Memory B cell (primary cell): Measurements from ENCODE around the gene RIPK4.

Experiments used
- ATAC-seq: fragments of 150-1000 bp; cut with Tn5 transposase; 2 replicates; pipeline ENCODE4 v1.10.0; 2021; ENCODE audit warnings: low read depth, mild to moderate bottlenecking, moderate library complexity
- DNase-seq, 2 donors: peaks; one replicate each; pipeline ENCODE4 v3.0.0; 2022; ENCODE audit warnings: low spot score in 2 of 2
- H3K27ac Mint-ChIP-seq: one replicate; pipeline ENCODE4 v1.8.0; 2022; ENCODE audit warnings: mild to moderate bottlenecking, moderate library complexity, mixed read lengths
- H3K27me3 Mint-ChIP-seq: one replicate; pipeline ENCODE4 v1.8.0; 2022; ENCODE audit warnings: mixed read lengths
- H3K36me3 Mint-ChIP-seq: one replicate; pipeline ENCODE4 v1.8.0; 2022; ENCODE audit warnings: mild to moderate bottlenecking, mixed read lengths
- H3K4me1 Mint-ChIP-seq: one replicate; pipeline ENCODE4 v1.8.0; 2022; ENCODE audit warnings: mixed read lengths
- H3K4me3 Mint-ChIP-seq: one replicate; pipeline ENCODE4 v1.8.0; 2022; ENCODE audit warnings: mild to moderate bottlenecking, moderate library complexity, mixed read lengths
- H3K9me3 Mint-ChIP-seq: one replicate; pipeline ENCODE4 v1.8.0; 2022; ENCODE audit warnings: mixed read lengths

RIPK4 gene

DNA sequence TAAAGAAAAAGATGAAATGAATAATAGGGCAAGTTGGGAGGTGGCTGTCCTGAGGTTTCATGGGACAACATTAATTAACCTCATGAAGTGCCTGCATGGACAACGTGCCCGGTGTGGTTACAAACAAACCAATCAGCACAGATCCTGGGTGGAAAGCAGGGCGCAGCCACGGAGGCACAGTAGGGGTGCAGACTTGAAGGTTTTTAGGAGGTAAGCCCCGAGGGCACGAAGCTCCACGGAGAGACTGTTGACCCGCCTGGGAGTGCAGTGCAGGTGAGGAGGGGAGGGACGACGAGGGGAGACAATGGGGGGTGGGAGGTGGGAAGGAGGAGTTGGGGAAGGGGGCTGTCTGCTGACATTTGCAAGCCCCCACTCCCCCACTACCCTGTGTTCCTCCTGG, 2.3 kb upstream of the RIPK4 start:
- no peak overlapping the region for H3K27ac Mint-ChIP-seq
- H3K4me1 Mint-ChIP-seq = peaks cover 17% of the 10 kb centered on the region
- H3K9me3 Mint-ChIP-seq = peaks cover 2% of the 10 kb centered on the region
- DNase-seq = no peak
- peaks cover 44% of the 10 kb centered on the region for H3K27me3 Mint-ChIP-seq
- H3K36me3 Mint-ChIP-seq = peaks cover 4% of the 10 kb centered on the region
- H3K4me3 Mint-ChIP-seq = peak overlapping the region; percentile 31
- no peak for ATAC-seq

DNA sequence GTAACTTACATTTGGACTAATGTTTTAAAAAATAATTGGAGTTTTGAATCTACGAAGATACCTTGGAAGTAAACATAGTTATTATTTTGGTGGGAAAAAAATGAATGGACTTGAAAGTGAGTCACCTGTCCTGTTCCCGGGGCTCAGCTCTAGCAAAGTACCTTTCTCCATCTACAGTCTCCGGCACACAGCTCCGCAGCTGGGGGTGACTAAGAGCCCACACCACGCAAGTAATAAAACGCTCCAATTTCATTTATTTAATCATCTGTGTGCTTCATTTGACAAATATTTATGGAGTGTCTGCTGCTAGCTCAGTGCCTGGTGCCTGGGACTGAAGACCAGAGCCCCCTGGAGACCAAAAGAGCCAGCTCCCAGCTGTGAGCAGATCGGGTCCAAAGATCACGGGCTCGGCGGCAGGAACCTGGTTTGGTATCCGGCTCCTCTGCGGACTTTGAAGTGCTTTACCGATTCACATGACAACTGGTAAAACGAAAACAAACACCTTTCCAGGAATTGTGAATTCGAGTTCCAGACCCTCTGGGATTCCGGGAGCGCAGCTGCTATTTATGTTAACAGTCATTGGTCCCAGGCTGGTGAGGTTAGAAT, 1.7 kb upstream of the RIPK4 start:
- peak; percentile 31 for ATAC-seq
- no peak overlapping the region for H3K27ac Mint-ChIP-seq
- peaks cover 4% of the 10 kb centered on the region for H3K36me3 Mint-ChIP-seq
- peak overlapping the region; percentile 31 for H3K4me3 Mint-ChIP-seq
- peaks cover 17% of the 10 kb centered on the region for H3K4me1 Mint-ChIP-seq
- peaks cover 2% of the 10 kb centered on the region for H3K9me3 Mint-ChIP-seq
- peaks cover 44% of the 10 kb centered on the region for H3K27me3 Mint-ChIP-seq
- DNase-seq = no peak

DNA sequence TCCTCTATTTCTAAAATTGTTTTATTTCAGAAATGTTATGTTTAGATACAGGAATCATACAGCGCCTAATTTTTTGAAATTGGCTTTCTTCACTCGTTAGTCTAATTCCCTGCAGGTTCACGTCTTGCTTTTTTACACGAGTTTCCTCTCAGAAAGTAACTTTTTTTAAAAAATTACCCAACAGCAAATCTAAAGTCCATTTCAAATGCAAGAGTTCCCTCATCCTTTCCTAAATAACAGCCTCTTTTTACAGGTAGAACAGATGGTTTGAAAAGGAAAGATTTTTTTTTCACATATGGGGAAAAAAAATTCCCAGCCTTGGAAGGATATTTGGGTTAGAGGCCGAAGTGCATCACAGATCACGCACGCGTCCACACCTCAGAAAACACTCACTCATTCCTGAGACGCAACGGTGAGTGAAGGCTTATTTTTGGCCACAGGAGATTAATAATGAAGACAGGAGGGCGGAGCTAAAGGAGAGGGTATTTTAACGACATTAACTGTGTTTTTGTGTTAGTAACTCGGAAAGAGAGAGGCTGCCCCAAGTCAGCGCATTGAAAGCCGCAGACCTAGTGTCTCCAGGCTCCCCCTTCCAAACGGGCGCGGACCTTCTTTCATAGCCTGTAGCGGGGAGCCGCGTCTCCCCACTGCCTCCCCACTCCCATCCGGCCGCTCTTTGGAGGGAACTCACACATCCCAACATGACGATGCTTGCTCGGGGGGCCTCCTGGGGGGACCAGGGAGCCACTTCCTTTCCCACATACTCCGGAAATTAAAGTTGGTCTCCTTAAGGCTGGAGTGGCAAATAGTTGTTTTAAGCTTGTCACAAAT, 969 bp upstream of the RIPK4 start:
- H3K4me1 Mint-ChIP-seq = peaks cover 17% of the 10 kb centered on the region
- H3K36me3 Mint-ChIP-seq = peaks cover 4% of the 10 kb centered on the region
- peaks cover 46% of the 10 kb centered on the region for H3K27me3 Mint-ChIP-seq
- ATAC-seq (no peak), DNase-seq (no peak)
- peak overlapping the region; percentile 55 for H3K4me3 Mint-ChIP-seq
- H3K9me3 Mint-ChIP-seq = peaks cover 2% of the 10 kb centered on the region
- peak overlapping the region; percentile 61 for H3K27ac Mint-ChIP-seq

DNA sequence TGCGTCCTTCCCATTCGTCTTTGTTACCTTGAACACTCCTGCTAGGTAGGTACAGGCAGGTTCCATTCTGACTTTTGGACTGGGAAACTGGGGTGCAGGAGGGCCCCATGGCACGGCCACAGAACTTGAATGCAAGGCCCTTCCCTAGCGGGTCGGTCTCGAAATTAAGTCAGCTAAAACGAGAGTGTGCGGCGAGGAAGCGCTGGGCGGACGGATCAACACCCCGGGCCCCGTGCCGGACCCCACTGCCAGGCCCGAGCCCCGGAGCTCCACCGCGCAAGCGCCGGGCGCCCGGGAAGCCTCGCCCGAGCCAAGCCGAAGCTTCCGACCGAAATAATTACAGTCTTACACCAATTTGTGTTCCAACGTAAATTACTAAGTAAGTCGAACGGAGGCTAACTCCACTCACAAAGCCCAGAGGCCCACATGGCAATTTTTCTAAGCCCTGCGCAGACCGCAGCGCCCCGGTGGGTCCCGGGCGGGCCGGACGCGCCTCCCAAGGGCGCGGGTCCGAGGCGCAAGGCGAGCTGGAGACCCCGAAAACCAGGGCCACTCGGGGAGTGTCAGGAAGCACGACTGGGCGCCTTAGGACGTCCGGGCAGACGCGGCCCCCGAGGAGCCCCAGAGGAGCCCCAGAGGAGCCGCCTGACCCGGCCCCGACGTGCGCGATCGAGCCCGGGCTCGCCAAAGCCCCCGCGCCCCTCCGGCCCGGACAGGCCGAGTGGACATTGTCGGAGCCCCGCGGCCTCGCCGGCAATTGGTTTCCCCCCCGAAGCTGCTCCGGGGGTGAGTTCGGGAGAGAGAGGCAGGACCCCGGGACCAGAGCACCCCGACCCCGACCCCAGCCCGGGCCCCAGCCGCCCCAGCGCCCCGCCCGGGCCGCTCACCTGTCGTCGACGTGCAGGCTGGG, 624 bp downstream of the RIPK4 start:
- peaks cover 42% of the 10 kb centered on the region for H3K27me3 Mint-ChIP-seq
- H3K4me1 Mint-ChIP-seq = peaks cover 19% of the 10 kb centered on the region
- H3K27ac Mint-ChIP-seq = no peak overlapping the region
- no peak overlapping the region for H3K4me3 Mint-ChIP-seq
- H3K36me3 Mint-ChIP-seq = peaks cover 4% of the 10 kb centered on the region
- DNase-seq (no peak), ATAC-seq (no peak)
- peaks cover 2% of the 10 kb centered on the region for H3K9me3 Mint-ChIP-seq

DNA sequence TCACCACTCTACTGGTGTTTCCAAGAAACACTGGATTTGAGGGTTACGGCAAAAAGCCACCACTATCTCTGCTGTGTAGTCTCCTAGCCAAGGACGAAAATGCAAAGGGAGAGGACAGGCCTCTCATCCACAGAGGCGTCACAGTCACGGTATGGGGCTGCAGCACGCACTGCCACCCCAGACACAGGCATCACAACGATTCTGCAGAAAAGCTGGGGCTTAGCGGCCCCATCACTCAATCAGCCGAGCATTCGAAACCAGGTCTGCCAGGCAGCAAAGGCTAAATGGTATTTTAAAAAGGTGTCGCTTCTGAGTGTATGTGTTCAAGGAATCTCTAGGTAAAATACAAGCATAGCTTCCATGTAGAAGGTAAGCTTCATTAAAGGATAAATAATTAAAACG, 1.4 kb downstream of the RIPK4 start:
- H3K27me3 Mint-ChIP-seq = peaks cover 47% of the 10 kb centered on the region
- H3K36me3 Mint-ChIP-seq = peaks cover 4% of the 10 kb centered on the region
- DNase-seq (no peak), ATAC-seq (no peak)
- H3K4me1 Mint-ChIP-seq = peaks cover 23% of the 10 kb centered on the region
- peaks cover 2% of the 10 kb centered on the region for H3K9me3 Mint-ChIP-seq
- no peak overlapping the region for H3K4me3 Mint-ChIP-seq
- H3K27ac Mint-ChIP-seq = no peak overlapping the region

DNA sequence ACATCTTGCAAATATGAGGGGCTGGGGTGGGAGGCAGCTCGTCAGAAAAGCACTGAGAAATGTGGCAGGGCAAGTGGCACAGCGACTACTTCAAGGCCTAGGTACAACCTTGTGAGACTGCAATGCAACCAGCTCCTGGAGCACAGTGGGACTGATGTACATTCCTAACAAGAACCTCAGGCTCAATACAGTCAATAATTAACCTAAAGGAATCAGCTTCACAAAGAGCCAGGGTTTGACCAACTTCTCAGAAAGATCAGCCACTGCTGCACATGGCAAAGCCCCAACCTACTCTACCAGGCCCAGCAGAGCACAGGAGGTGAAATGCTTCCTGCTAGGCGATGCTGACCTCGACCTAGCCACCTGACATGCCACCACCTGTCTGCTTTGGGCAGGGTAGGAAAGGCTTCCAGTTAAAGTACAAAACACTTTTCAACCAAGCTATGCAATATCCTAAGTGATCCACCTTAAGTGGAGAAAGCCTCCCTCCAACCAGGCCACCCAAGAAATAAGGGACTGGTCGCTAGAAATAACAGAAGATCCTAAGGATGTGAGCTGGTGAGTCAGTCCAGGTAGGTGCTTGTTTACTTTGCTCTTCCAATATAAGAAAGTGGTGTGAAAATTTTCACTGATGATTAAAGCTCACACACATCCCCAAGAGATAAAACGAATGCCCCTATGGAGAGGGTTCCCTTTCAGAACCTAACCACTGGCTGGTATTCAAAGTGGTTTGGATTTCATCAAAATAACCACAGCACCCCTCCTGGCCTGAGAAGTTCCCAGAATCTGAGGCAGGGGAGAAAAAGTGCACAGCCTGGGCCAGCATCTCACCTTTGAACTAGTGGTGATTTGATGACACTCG, 2.1 kb downstream of the RIPK4 start:
- no peak for DNase-seq
- Mint-ChIP-seq H3K27me3 (peaks cover 48% of the 10 kb centered on the region), H3K36me3 (peaks cover 4% of the 10 kb centered on the region), H3K27ac (no peak overlapping the region), H3K9me3 (peaks cover 2% of the 10 kb centered on the region), H3K4me3 (no peak overlapping the region), H3K4me1 (peaks cover 23% of the 10 kb centered on the region)
- ATAC-seq = no peak

DNA sequence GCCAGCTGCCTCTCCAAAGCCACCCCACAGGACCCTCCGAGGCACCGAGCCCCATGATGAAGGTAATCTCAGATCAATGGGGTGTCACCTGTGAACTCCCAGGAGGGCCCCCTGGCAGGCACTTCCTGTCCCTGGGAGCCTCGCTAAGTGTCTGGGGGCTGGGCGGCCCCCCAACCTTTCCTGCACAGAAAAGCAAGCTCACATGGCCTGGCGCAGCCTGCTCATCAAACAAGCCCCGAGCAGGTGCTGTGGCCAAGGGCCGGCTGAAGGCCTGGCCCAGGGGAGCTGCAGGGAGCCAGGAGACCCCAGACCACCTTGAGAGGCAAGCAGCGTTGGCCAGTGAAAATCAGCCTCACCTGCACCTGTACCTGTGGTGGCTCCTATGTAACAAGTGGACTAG, 2.9 kb downstream of the RIPK4 start:
- Mint-ChIP-seq H3K36me3 (peaks cover 4% of the 10 kb centered on the region), H3K27me3 (peaks cover 47% of the 10 kb centered on the region), H3K27ac (no peak overlapping the region), H3K4me1 (peaks cover 15% of the 10 kb centered on the region), H3K4me3 (no peak overlapping the region), H3K9me3 (peaks cover 2% of the 10 kb centered on the region)
- DNase-seq = no peak
- ATAC-seq = no peak

DNA sequence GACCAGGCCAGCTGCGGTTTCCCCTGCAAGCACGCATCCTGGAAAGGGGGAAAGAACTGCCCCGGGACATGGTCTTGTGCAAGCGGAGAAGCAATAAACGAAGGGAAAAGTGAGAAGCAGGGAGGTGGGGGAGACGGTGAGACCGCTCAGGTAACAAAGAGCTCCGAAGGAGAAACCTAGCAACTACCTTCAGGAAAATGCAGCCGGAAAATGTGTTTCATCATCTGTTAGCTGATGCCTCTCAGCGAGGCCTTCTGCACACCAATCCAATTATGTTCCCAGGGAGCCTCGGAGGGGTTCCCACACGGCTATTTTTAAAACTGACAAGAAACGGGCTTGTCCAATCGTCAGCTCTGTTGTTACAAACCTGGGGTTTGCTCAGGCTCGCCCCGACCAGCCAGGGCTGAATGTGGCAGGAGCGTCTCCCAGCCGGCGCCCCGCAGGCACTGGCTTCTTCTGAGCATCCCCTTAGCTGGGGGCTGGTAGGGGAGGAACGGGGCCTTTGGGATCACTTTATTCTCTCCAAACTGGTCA, 3.4 kb downstream of the RIPK4 start:
- Mint-ChIP-seq H3K4me1 (peaks cover 14% of the 10 kb centered on the region), H3K36me3 (peaks cover 4% of the 10 kb centered on the region), H3K27ac (no peak overlapping the region), H3K27me3 (peaks cover 48% of the 10 kb centered on the region), H3K4me3 (no peak overlapping the region), H3K9me3 (peaks cover 2% of the 10 kb centered on the region)
- ATAC-seq (no peak), DNase-seq (no peak)

DNA sequence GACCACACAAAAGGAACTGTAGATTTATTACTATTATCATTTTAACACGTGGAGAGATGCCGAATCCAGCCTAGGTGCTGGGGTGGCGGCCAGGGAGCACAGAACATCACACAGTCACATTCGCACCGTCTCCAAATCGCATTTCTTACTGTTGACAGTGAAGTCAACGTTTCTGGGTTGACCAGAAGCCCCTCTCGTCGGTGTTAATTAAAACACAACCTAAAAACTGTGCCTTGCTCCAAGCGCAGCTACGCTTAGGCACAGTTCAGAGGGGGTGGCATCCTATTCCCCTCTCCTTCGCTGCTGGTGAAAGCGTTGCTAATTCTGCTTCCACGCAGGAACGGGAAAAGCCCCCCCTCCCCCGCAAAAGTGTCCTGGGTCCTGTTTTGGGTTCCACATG, 4.1 kb downstream of the RIPK4 start:
- Mint-ChIP-seq H3K9me3 (peaks cover 2% of the 10 kb centered on the region), H3K27me3 (peaks cover 48% of the 10 kb centered on the region), H3K36me3 (peaks cover 4% of the 10 kb centered on the region), H3K4me3 (no peak overlapping the region), H3K27ac (no peak overlapping the region), H3K4me1 (peaks cover 12% of the 10 kb centered on the region)
- ATAC-seq (no peak), DNase-seq (no peak)

DNA sequence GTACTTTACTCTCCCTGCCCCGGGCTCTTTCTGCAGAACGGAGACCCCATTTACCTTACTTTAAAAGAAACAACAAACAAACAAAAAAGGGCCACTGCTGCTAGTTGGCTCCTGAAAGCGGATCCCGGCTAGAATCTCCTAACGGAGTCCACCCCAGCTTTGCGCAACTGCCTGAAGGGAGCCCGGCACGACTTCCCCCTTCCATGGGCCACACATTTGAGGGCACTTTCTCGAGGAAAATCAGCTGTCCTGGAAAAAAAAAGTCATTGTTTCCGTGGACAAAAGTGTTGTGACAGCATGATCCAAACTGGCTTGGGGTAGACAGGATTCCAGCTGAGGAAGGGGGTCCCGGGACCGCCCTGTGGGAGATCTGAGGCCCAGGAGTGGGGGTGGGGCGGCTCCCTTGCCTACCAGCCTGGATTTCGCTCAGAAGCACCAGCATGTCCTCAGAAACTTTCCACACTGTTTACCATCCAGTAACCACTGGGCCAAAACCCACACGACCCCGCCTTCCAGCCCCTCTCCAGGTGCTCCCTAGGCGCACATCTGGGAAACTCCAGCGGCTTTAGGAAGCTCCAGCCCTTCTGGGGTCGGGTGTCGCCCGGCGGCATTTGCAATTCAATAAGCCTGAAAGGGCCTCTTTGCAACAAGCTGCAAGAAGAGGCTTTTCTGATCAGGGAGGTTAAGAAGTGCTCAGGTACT, 4.8 kb downstream of the RIPK4 start:
- no peak for DNase-seq
- peaks cover under 1% of the 10 kb centered on the region for H3K36me3 Mint-ChIP-seq
- no peak overlapping the region for H3K27ac Mint-ChIP-seq
- no peak for ATAC-seq
- peaks cover 7% of the 10 kb centered on the region for H3K4me1 Mint-ChIP-seq
- H3K4me3 Mint-ChIP-seq = no peak overlapping the region
- H3K27me3 Mint-ChIP-seq = peaks cover 42% of the 10 kb centered on the region
- H3K9me3 Mint-ChIP-seq = peaks cover under 1% of the 10 kb centered on the region

DNA sequence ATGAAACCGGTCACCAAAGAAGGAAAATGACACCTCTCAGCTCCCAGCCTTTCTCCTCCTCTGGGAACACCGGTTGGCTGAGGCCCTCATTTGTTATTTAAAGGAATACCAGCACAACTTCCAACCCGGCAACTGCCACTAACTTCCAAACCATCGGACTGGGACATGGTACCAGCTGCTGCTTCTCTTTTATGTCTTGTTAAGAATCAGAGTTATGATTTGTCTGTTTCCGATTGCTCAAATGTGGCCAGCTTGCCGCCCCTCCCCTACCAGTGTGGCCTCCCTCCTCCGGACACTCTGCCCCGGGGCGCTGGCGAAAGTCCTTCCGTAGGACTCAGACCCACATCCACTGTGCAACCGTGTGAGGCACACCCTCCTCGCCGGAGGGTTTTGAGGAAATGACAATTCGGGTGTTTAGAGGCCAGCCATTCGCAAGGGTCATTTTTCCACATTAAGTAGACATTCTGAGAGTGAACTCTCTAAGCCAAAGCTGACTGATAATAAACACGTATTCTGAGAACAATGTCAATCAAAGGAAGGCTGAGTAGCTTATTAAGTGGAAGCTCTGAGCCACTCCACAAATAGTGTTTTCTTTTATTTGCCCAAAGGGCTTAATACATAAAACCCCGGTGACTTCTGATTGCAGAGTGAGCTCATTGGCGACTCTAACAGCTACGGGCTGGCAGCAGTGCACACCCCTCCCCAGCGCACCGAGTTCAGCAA, 5.5 kb downstream of the RIPK4 start:
- DNase-seq = no peak
- H3K4me1 Mint-ChIP-seq = peaks cover 6% of the 10 kb centered on the region
- H3K36me3 Mint-ChIP-seq = no peaks in the 10 kb centered on the region
- no peaks in the 10 kb centered on the region for H3K9me3 Mint-ChIP-seq
- no peak for ATAC-seq
- peak overlapping the region; percentile 30 for H3K4me3 Mint-ChIP-seq
- peaks cover 44% of the 10 kb centered on the region for H3K27me3 Mint-ChIP-seq
- H3K27ac Mint-ChIP-seq = no peak overlapping the region

DNA sequence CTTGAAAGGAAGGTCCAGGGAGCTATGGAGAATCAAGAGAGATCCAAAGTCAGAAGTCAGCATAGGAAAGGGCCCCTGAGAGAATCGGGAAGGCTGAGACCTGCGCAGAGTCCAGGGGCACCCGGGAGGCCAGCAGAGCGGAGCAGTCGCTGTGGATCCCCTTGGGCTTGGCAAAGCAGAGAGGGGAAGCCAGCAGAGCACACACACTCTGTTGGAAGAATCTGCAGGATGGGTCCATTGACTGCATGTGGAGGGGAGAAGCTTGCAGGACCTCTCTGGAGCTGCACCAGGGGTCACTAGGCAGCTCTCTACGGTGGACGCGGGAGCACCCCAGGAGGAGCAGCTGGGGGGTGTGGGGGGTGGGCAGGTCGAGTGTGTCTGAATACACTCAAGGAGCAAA, 6.4 kb downstream of the RIPK4 start:
- H3K27me3 Mint-ChIP-seq = peaks cover 40% of the 10 kb centered on the region
- DNase-seq (no peak), ATAC-seq (no peak)
- H3K9me3 Mint-ChIP-seq = no peaks in the 10 kb centered on the region
- no peaks in the 10 kb centered on the region for H3K36me3 Mint-ChIP-seq
- no peak overlapping the region for H3K27ac Mint-ChIP-seq
- H3K4me1 Mint-ChIP-seq = peaks cover 6% of the 10 kb centered on the region
- no peak overlapping the region for H3K4me3 Mint-ChIP-seq
